Measurements from ENCODE around the gene RPL29.
"Not testable (repeated sequence)": the region's sequence is repeated elsewhere in the genome, so short reads cannot be mapped to it uniquely, and the experiment has no call there.

Gene RPL29

DNA sequence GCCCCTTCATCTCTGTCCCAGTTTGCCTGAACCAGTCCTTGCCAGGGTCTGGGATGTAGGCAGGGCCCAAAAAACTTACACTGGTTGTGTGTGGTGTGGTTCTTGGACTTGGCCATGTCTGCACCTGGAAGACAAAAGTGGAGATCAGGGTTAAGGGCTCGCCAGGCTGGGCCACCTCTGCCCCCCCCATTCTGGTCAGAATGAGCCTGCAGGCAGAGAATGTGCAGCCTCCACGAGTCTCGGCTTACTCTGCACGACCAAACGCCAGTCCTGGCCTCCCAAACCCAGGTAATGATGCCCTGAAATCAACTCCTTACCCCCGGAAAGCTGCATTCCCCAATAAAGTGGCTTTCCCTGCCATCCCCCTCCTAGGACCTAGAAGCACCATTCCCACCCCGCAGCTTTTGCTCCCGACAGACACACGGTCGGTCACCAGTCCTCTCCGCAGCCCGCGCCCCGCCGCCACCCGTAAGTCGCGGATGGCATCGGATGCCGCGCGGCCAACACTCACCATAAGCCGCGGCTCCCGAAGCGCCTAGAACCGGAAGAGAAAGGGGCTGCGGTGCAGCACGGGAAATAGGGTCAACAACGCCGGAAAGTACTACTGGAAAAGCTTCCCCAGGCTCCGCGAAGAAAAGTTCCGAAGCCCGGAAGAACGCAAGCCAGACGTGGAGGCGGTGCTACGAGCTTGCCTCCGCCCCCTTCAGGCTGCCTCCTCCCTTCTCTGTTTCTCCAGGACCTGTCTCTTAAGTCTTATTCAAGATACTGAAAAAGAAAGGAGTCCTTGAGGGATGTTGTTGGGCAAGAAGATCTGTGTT is at the start of gene RPL29:
Gene RPL29 (minus strand): TSS at position 550 of the 818 bp plus-strand sequence. CDS start 434 bp downstream, at position 116.
- DNase-seq = peak; percentile 96

DNA sequence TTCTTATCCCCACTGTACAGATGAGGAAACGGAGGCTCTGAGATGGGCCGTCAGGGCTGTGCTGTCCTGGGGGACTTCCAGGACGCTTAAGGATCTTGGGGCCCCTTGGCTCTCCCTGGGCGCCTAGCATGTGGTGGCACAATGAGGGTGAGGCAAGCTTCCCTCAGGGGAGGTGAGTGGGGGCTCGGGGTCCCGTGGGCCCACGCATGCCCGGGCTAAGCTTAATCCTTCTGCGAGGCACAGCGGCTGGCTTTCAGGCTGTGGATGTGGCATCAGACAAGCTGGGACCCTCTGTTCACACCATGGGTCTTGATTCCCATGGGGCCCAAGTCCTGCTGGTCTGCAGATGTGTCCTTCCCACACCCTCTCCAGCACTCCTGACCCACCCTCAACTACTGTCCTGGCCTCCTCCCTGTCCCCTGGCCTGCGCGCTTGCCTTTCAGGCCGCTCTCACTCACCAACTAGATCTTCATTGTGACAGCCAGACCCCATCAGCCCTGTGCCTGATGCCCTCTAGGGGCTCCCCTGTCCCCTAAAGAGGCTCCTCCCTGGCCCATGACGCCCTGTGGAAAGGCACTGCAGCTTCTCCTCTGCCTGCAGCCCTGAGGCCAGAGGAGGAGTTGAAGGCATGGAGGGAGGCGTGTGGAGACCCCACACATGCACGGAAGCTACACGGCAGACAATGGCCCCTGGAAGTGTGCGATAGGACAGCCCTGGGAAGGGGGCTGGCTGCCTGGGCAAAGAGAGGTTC is 49.3 kb upstream of the RPL29 start:
- DNase-seq = no peak

- no peak for DNase-seq
Observed at GRCh38 chr3:52043750-52044149, 48.1 kb upstream of the RPL29 start.

DNA sequence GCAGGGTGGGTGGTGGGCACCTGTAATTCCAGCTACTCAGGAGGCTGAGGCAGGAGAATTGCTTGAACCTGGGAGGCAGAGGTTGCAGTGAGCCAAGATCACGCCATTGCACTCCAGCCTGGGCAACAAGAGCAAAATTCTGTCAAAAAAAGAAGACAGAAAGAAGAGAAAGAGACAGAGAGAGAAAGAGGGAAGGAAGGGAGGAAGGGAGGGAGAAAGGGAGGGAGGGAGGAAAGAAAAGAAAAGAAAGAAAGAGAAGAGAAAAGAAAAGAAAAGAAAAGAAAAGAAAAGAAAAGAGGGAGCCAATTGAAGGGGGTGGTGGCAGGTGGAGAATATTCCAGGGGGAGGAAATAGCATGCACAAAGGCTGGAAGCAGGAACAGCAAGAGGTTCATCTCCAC is 47.3 kb upstream of the RPL29 start:
- not testable (repeated sequence) for DNase-seq

DNA sequence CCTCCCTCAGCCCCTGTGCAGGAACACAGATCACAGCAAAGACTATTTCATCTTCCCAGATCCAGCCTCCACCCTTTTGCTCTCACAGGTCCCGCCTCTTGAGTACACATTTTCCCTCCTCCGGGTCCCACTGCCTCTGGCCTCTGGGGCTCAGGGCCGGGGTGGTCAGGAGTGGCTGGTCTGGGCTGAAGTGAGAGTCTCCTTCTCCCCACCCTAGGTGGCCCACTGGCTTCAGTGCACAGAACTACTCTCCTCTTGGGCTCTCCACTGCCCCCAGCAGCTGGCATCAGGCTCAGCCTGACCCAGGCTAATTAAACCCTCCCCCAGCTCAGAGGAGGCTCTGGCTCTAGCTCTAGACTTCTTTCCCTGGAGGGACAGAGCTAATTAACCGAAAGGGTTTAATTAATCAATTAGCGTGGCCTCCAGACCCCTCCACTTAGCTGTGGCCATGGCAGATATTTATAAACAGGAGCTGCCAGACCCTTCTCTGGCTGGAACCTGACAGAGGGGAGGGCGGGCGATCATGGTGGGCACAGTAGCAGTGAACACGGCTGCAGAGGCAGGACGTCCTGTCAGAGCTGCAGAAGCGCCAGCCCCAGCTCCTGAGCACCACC is 45.5 kb upstream of the RPL29 start:
- no peak for DNase-seq

- no peak for DNase-seq
Observed at GRCh38 chr3:52040600-52040999, 44.9 kb upstream of the RPL29 start.

DNA sequence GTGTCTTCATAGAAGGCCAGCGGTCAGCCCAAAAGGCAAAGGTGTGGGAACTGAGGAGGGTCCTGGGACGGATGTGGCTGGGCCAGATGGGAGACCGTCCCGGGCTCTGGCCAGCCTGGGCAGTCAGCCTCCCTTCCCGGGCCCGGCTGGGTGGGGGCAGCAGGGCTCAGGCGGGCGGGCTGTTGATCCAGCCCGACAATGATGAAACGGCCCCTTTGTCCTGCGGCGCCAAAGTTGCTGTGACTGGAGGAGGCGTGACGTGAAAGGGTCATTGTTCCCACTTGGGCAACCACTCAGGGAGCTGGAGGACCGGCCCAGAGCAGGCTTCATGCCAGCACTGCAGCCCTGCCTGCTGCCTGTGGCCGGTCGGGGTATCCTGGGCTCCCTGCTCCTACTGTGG is 44.2 kb upstream of the RPL29 start:
- DNase-seq = no peak

GRCh38 chr3:52039426-52039825 is 43.7 kb upstream of the RPL29 start:
- no peak for DNase-seq

- DNase-seq = no peak
Observed at GRCh38 chr3:52038227-52038626, 42.5 kb upstream of the RPL29 start.

DNA sequence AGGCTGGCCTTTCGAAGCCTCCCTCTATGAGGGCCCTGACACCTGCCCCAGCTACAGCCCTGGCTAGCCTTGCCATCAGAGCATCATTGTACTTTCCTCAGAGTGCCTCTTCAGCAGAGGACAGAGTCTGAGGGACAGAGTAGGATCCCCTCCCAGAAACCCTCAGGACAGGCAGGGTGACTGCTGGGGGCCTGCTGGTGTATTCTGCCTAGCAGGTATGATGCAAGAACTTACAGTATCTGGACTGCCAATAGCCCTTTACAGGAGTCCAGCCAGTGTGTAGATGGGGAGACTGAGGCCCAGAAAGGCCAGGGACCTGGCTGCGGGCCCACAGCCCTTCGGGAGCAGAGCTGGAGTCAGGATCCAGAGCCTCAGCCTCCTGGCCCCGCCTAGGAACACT is 41.6 kb upstream of the RPL29 start:
- DNase-seq = no peak

DNA sequence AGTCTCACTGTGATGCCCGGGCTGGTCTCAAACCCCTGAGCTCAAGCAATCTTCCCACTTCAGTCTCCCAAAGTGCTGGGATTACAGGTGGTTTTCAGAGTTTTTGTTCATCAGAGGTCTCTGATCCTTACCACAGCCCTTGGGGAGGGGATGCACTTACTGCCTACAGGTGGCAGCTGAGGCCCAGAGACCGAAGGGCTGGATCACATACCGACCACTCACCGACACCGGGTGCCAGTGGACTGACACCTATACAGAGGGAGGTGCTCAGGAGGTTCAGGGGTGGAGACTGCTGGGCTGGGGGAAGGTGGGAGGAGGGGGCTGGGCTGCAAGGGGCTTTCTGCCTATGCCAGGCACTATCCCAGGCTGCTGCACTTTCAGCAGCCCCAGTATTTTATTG is 41.1 kb upstream of the RPL29 start:
- DNase-seq = peak; percentile 47

- DNase-seq = no peak
Observed at GRCh38 chr3:52036222-52036694, 40.6 kb upstream of the RPL29 start.

DNA sequence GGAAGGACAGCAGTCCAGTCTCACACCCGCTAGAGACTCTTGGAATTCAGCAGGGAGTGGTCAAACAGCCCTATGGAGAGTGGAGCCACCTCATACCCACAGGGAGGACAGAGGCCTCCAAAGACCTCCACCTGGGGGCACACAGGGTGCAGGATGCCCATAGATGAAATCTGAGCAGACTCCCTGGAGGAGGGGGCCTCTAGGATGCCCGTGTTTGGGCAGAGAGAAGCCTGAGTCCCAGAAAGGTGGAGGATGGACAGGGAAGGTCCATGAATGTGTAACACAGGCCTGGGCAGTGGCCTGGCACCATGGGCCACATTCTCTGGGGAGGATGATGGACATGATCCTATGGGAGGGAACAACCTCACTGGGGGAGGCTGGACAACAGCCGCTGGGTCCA is 39.0 kb upstream of the RPL29 start:
- DNase-seq = no peak

DNA sequence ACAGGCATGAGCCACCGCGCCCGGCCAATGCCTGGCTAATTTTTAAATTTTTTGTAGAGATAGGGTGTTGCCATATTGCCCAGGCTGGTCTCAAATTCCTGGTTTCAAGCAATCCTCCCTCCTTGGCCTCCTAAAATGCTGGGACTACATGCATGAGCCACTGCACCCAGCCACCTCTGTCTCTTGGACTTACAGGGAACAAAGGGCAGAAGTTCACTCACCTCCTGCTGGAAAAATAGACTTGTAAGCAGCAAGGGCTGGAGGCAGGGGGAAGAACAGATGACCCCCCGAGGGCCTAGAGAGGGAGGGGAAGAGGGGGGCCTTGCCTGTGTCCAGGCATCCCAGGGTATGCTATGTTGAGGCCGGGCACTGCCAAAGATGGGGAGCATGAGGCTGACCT is 38.5 kb upstream of the RPL29 start:
- DNase-seq = no peak

DNA sequence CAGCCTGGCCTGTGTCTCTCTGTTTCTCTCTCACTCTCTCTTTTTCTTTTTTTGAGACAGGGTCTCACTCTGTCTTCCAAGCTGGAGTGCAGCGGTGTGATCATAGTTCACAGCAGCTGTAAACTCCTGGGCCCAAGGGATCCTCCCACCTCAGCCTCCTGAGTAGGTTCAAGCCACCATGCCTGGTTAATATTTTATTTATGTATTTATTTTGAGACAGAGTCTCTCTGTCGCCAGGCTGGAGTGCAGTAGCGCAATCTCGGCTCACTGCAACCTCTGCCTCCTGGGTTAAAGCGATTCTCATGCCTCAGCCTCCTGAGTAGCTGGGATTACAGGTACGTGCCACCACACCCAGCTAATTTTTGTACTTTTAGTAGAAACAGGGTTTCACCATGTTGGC is 38.1 kb upstream of the RPL29 start:
- not testable (repeated sequence) for DNase-seq

DNA sequence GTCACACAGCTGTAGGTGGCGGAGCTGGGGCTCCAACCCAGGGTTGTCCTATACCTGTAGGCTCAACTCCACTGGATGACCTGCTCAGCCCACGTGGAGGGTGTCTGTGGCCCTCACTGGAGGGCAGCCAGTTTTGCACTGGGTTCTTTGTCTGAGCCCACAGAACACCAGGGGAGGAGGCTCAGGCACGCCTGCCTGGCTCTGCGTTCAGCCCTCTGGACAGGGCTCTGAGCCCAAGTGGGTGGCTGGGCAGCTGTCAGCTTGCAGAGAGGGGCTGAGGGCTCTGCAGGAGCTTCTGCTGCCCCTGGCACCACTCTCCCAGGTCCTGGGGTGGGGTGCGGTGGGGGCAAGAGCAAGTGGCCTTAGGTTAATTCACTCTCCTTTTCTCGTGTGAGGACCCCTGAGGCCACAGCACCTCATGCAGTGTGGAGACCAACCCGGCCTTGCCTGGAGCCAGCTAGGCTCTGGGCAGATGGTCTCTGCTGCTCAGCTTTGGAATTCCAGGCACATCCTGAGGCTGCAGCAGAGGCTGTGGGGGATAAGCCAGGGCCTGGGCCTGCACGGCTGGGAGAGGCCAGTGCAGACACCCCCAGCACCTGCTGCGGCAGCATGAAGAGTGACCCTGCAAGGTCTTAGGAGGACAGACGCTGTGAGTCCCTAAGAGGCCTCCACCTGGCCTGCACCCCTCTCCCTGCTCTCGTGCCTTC is 37.2 kb upstream of the RPL29 start:
- DNase-seq = no peak

- no peak for DNase-seq
Observed at GRCh38 chr3:52031896-52032295, 36.2 kb upstream of the RPL29 start.

DNA sequence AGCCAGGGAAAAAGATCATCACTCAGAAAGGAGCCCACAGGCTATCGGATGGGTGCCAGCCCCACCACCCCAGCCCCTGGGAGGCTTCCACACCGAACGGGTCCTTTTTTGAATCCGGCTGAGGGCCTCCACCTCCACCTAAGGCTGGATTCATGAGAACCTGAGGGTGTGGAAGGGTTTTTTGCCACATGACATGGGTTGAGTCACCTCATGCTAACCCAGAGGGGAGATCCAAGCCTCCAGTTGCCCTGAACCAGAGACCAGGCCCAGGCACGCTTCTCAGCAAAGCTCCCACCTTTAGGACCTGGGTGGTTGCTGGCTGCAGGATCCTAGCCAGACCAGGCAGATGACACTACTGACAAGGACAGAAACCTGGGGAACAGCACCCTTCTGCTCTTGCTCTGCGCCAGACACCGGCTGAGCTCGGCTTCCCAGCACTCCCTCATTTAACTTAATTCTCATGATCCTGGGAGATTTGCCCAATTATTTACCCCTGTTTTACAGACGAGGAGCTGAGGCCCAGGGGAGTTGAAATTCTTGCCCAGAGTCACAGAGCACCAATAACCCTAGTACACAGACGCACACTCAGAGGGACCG is 35.1 kb upstream of the RPL29 start:
- no peak for DNase-seq

DNA sequence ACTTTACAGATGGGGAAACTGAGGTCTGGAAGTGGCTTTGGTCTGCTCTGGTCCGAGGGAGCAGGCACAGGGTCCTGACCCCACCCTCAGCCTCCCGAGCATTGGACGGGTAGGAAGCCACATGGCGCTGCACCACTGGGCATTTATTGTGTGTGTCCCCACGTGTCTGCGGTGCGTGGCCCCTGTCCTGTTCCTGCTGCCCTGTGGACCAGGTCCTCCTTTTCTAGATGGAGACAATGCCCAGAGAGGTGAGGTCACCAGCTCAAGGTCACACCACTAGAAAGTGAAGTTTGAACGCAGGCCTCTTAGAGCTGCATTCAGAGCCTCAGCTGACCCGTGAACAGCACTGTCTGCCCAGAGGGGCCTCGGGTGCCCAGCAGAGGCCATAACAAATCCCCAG is 33.8 kb upstream of the RPL29 start:
- no peak for DNase-seq

DNA sequence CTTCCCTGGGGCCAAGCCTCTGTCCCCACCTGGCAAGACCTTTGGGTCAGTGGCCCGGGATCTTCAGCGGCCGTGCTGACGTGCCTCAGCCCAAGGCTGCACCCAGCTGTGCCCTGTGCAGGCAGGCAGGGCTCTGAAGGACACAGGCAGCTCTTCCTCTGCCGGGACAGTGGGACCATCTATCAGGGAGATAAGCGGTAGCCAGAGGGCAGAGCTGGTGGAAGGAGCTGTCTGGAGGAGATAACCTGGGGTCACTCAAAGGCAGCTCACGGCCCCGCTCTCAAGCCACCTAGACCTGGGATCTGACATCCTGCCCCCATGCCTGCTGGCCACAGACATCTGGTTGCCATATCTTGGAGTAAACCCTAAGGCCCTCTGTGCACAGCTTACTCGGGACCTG is 33.4 kb upstream of the RPL29 start:
- DNase-seq = no peak

GRCh38 chr3:52028572-52028971 is 32.9 kb upstream of the RPL29 start:
- no peak for DNase-seq

- DNase-seq = no peak
Observed at GRCh38 chr3:52026041-52026440, 30.3 kb upstream of the RPL29 start.

DNA sequence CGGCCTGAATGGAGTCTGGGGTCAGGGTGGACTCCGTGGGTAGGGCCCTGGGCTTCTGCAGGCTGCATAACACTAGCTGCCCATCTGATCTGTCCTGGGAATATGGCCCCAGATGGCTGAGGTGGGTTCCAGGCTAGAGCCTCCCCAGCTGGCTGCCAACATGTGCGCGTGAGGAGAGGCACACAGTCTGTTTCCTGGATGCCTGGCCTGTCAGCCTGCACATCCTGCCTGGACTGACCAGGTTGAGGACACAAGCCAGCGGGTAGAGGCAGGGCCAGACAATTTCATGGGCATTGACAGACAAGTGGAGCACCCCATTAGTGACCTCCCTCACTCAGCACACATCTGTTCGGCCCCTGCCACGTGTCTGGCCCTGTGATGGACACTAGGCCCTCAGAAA is 29.8 kb upstream of the RPL29 start:
- DNase-seq = no peak
